HG02852 (cell line): ENCODE data around the gene ANXA3.

Experiments used
- ATAC-seq: cut with Tn5 transposase; IDR thresholded peaks from one replicate; pipeline ENCODE4 v1.9.1; 2021; ENCODE audit warnings: mild to moderate bottlenecking, moderate library complexity; ENCODE audit not compliant: unreplicated experiment

The ANXA3 gene

GRCh38 chr4:78642934-78643333 lies 91.4 kb downstream of the ANXA3 start:
- ATAC-seq: no peak

GRCh38 chr4:78644063-78644691 lies 92.6 kb downstream of the ANXA3 start:
- no peak for ATAC-seq

- peak; percentile 90 for ATAC-seq
Measured at GRCh38 chr4:78644744-78645330, 93.3 kb downstream of the ANXA3 start.

GRCh38 chr4:78645853-78646757 lies 94.5 kb downstream of the ANXA3 start:
- ATAC-seq: peak; percentile 53

GRCh38 chr4:78647272-78647671 lies 95.7 kb downstream of the ANXA3 start:
- no peak for ATAC-seq

GRCh38 chr4:78648640-78649363 lies 97.2 kb downstream of the ANXA3 start:
- no peak for ATAC-seq

GRCh38 chr4:78650106-78651024 lies 98.8 kb downstream of the ANXA3 start:
- ATAC-seq: no peak

GRCh38 chr4:78651250-78651860 lies 99.8 kb downstream of the ANXA3 start:
- ATAC-seq: no peak

- no peak for ATAC-seq
Measured at GRCh38 chr4:78652282-78652876, 100.8 kb downstream of the ANXA3 start.

- no peak for ATAC-seq
Measured at GRCh38 chr4:78653655-78654054, 102.1 kb downstream of the ANXA3 start.

GRCh38 chr4:78654807-78655206 lies 103.2 kb downstream of the ANXA3 start:
- ATAC-seq: no peak

- ATAC-seq: peak; percentile 50
Measured at GRCh38 chr4:78656968-78657445, 105.4 kb downstream of the ANXA3 start.

- ATAC-seq: no peak
Measured at GRCh38 chr4:78659264-78659663, 107.7 kb downstream of the ANXA3 start.

GRCh38 chr4:78659665-78660064 lies 108.1 kb downstream of the ANXA3 start:
- no peak for ATAC-seq
